GM20000 (cell line): ENCODE measurements around the gene LMOD1.

Experiments
- DNase-seq: peaks from one replicate; pipeline ENCODE4 v3.0.0; 2012; ENCODE audit warnings: low spot score
- TF ChIP-seq, protein P1 (sequence below): IDR thresholded peaks from 2 replicates; pipeline ENCODE4 v1.5.1; 2012; ENCODE audit warnings: mild to moderate bottlenecking, control low read depth; ENCODE audit errors: extremely low read depth, missing control alignments

The LMOD1 gene

DNA sequence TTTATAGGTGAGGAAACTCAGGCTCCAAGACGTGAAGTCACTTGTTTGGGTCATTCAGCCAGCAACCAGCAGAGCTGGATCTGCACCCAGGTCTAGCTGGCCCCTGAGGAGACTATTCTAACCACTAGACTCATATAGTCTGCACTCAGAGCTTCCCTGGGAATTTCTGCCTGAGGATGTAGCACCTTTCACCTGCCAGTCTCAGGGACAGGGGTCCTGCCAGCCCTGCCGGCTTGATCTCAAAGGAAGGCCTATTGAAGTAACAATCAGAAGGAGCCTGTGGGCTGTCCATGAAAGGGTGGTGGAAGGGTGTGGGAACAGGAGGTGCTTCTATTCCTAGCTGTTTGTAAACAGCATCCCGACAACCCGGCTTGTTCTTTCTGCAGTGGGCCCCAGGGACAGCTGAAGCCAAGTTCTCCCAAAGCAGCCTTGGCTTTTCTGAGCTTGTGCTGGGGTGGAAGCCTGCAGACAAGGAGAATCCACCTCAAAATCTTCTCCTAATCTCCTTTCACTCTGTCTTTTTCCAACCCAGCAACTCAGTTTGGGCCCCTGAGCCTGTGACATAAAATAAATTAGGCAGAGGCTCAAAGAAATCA, 7.8 kb downstream of the LMOD1 start:
- DNase-seq, result no peak
- TF ChIP-seq, protein P1, sequence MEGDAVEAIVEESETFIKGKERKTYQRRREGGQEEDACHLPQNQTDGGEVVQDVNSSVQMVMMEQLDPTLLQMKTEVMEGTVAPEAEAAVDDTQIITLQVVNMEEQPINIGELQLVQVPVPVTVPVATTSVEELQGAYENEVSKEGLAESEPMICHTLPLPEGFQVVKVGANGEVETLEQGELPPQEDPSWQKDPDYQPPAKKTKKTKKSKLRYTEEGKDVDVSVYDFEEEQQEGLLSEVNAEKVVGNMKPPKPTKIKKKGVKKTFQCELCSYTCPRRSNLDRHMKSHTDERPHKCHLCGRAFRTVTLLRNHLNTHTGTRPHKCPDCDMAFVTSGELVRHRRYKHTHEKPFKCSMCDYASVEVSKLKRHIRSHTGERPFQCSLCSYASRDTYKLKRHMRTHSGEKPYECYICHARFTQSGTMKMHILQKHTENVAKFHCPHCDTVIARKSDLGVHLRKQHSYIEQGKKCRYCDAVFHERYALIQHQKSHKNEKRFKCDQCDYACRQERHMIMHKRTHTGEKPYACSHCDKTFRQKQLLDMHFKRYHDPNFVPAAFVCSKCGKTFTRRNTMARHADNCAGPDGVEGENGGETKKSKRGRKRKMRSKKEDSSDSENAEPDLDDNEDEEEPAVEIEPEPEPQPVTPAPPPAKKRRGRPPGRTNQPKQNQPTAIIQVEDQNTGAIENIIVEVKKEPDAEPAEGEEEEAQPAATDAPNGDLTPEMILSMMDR, result no peak

DNA sequence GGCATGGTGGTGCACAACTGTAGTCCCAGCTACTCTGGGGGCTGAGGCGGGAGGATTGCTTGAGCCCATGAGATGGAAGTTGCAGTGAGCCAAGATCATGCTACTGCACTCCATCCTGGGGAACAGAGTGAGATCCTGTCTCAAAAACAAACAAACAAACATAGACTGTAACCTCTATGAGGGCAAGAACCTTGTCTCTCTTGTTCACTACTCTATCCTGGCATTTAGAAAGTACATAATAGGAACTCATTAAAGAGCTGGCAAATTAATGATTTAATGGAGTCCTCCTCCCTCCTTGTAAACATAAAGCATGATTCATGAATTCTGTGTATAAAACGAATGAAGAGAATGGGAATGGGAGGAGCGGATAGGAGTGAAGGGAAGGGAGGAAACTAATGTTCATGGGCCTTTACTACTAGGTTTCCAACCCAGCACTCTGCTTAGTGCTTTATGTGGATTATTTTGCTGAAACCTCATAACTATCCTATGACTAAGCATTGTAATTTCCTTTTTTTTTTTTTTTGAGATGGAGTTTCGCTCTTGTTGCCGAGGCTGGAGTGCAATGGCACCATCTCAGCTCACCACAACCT, 8.6 kb downstream of the LMOD1 start:
- TF ChIP-seq, protein P1, result no peak
- no peak for DNase-seq

DNA sequence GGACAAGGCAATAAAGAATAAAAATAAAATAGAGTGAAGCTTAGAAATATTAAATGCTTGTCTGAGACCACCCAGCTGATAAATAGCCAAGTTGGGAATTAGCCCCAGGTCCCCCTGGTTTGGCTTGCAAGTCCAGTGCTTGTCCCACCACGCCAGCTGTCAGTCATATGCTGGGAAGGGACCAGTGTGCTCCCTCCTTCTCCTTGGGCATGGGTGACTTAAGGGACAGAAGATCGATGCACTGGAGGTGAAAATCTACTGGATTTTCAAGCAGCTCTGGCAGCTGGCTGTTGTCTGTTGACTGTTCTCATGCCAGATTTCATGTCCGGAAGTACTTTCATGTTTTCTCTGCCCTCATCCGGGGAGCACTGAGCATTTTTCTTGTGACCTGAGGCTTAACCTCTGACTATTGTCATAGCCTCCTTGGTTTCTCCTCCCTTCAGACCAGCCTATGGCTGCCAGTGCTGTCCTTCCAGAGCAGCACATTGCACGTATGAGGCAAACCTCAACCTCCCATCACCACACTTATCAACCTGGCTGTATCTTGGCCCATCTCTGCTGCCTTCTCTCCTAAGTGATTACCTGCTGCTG, 12.4 kb downstream of the LMOD1 start:
- no peak for DNase-seq
- TF ChIP-seq, protein P1, result no peak

DNA sequence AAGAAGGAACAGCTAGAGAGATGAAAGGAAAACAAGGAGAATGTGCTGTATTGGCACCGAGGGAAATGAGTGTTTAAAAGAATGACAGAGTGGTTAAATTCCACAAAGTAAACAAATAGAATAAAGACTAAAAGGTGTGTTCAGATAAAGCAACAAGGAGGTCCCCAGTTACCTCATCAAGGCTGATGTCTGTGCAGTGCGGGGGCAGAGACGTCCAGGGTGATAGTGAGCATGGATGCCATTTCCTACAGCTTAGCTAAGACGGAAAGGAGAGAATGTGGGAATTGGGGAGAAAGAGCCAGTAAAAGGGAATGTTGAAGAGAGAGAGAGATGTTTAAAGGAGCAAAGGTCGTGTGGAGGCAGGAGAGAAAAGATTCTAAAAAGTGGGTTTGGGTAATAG, 15.5 kb downstream of the LMOD1 start:
- TF ChIP-seq, protein P1, result no peak

DNA sequence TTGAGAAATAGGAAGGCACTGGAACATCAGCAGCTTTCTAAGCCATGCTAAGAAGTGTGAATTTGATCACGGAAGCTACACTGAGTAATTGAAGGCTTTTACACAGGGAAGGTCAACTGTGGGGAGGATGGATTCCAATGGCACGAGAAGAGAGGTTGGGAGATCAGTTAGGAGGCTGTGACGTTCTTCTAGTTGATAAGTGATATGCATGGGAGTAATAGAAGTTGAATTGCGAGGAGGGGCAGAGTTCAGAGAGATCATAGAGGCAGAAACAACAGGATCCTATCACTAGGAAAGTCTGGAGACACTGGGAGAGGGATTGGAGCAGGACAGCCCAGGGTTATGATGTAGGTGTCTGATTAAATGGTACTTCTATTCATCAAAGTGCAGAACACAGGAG, 16.2 kb downstream of the LMOD1 start:
- TF ChIP-seq, protein P1, result no peak

More for the DNA sequence above, 15.5 kb downstream of the LMOD1 start:
- DNase-seq, result no peak

DNA sequence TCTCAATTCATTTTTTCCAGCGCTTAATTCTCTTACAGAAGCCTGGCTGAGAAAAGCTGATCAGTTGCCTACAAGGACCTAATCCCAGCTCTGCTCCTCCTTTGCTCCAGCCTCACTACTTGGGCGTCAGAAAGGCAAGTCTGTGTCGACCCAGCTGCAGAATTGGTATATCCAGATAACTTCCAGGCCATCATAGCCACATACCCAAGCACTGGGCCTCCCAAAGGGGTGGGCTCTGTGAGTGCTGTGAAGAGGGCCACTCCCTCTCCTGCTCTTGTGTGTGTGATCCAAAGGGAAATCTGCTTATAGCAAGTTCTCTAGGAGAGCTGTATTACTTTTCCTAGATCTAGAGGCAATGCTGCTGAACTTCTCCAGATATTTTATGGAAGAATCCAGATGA, 18.1 kb downstream of the LMOD1 start:
- TF ChIP-seq, protein P1, result no peak
- no peak for DNase-seq

More for the DNA sequence above, 16.2 kb downstream of the LMOD1 start:
- DNase-seq, result no peak

DNA sequence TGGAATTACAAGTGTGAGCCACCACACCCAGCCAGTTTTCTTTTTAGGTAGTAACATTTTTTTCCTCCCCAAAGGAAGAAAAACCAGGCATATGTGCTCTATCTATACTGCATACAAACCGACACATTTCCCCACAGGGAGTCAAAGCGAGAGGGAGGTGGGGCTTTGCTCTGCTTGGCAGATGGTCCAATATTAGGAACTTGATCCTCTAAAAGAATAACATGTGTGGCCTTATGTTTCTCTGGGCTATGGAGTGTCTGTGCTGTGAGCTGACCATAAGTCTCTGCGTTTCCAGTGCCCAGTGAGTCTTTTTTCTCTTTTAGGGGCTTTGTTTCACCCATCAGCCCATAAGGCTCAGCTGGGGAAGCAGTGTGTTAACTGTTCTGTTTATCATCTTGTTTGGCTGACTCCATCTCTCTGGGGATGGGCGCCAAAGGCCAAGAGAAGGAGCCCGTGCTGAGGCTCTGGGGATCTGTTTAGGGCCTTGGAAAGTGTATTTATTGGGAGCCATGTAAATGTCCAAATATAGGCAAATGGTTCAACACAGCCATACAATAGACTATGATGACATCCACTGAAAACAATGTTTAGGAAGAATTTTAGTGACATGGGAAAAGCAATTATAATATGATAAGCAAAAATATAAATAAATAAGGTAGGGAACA, 20.2 kb downstream of the LMOD1 start:
- DNase-seq, result no peak
- TF ChIP-seq, protein P1, result no peak
